Transverse colon (tissue), 3 donors: ENCODE data around the gene OR52D1.

Source experiments
- POLR2A ChIP-seq: fragments of 450-650 bp; IDR thresholded peaks from one replicate; pipeline ENCODE4 v1.6.1; 2016; ENCODE audit warnings: antibody characterized with exemption, mild to moderate bottlenecking, moderate library complexity
- TF ChIP-seq, protein P1 (sequence below), 5 experiments: fragments of 200-600 bp in 3 of 5; fragments of 450-650 bp in 2 of 5; sonication (generic) in 3 of 5; IDR thresholded peaks; 1 replicate in 2 of 5; 2 replicates in 3 of 5; pipeline ENCODE4 v1.5.1; 2016 to 2017; ENCODE audit warnings: antibody characterized with exemption in 5 of 5, inconsistent platforms in 3 of 5, mild to moderate bottlenecking in 2 of 5, moderate library complexity in 1 of 5

DNA sequence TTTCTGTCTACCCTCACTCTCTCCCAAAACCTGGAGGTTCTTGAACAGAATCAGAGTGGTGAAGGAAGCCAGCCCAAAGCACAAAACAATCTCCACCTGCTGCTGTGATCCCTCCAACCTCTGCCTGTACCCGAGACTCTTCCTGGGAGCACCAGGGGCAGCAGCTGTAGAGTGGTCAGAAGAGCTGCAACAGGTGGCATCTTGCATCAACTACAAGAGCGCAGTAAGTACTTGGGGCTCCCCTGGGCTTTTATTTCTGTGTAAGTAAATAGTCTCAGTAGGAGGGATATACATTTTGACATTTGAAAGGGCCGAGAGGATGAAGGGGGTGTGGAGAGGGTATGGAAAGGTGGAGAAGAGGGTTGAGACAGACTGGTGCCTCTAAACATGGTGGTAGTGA, 36.3 kb downstream of the OR52D1 start:
- TF ChIP-seq, protein P1, sequence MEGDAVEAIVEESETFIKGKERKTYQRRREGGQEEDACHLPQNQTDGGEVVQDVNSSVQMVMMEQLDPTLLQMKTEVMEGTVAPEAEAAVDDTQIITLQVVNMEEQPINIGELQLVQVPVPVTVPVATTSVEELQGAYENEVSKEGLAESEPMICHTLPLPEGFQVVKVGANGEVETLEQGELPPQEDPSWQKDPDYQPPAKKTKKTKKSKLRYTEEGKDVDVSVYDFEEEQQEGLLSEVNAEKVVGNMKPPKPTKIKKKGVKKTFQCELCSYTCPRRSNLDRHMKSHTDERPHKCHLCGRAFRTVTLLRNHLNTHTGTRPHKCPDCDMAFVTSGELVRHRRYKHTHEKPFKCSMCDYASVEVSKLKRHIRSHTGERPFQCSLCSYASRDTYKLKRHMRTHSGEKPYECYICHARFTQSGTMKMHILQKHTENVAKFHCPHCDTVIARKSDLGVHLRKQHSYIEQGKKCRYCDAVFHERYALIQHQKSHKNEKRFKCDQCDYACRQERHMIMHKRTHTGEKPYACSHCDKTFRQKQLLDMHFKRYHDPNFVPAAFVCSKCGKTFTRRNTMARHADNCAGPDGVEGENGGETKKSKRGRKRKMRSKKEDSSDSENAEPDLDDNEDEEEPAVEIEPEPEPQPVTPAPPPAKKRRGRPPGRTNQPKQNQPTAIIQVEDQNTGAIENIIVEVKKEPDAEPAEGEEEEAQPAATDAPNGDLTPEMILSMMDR (IDR thresholded peaks at IDR 0.05), result no peak
- no peak for TF ChIP-seq POLR2A
